Osteoblast (primary cell): Measurements from ENCODE around the gene MCTP2. TPM values are rescaled to one million over a fixed set of nuclear protein-coding genes. Genes with fewer than 3 reads are reported as not detected.

Experiments used
- DNase-seq: peaks from one replicate; pipeline ENCODE4 v3.0.0; 2011; ENCODE audit warnings: low spot score, mixed read lengths; ENCODE audit not compliant: insufficient read length; ENCODE audit errors: missing footprints
- H2AFZ ChIP-seq: 2 replicates; pipeline ENCODE4 v1.6.0; 2011; ENCODE audit warnings: mild to moderate bottlenecking, low read length
- H3K27ac ChIP-seq: 2 replicates; pipeline ENCODE4 v1.5.1; 2011; ENCODE audit warnings: mild to moderate bottlenecking, low read depth, low read length, moderate library complexity
- H3K27me3 ChIP-seq: 2 replicates; pipeline ENCODE4 v1.6.0; 2012; ENCODE audit warnings: mild to moderate bottlenecking, control low read depth, inconsistent platforms, low read length, moderate library complexity; ENCODE audit not compliant: insufficient read depth
- H3K36me3 ChIP-seq: 2 replicates; pipeline ENCODE4 v1.5.1; 2011; ENCODE audit warnings: mild to moderate bottlenecking, low read length, control low read depth, moderate library complexity; ENCODE audit not compliant: insufficient read depth
- H3K4me1 ChIP-seq: 2 replicates; pipeline ENCODE4 v1.5.1; 2011; ENCODE audit warnings: mild to moderate bottlenecking, low read length, control low read depth, moderate library complexity; ENCODE audit not compliant: insufficient read depth
- H3K4me2 ChIP-seq: 2 replicates; pipeline ENCODE4 v1.6.0; 2011; ENCODE audit warnings: mild to moderate bottlenecking, low read length; ENCODE audit not compliant: insufficient read depth
- H3K4me3 ChIP-seq: fragments of 200-600 bp; sonication (generic); 3 replicates; pipeline ENCODE4 v1.5.1; 2012; ENCODE audit warnings: mild to moderate bottlenecking, low read length, inconsistent platforms; ENCODE audit not compliant: insufficient read depth
- H3K79me2 ChIP-seq: 2 replicates; pipeline ENCODE4 v1.6.0; 2012; ENCODE audit warnings: mild to moderate bottlenecking, low read length, control low read depth, inconsistent platforms; ENCODE audit not compliant: insufficient read depth
- H3K9me3 ChIP-seq: 2 replicates; pipeline ENCODE4 v1.5.1; 2011; ENCODE audit warnings: low read depth, low read length, control low read depth
- H4K20me1 ChIP-seq: 2 replicates; pipeline ENCODE4 v1.6.0; 2012; ENCODE audit warnings: mild to moderate bottlenecking, low read length, control low read depth; ENCODE audit not compliant: insufficient read depth
- total RNA-seq: library from RNA; depleted of rRNA; stranded (reverse); fragments of >200 nt; gene quantifications from 2 replicates; pipeline ENCODE4 v1.2.3, GENCODE V29; 2012
- TF ChIP-seq, protein P1 (sequence below): IDR thresholded peaks from 2 replicates; pipeline ENCODE4 v1.5.1; 2011; ENCODE audit warnings: mild to moderate bottlenecking, low read depth, low read length, moderate library complexity; ENCODE audit errors: extremely low read depth

The MCTP2 gene
- total RNA-seq, 1 donor: 16.3 TPM

GRCh38 chr15:94272251-94272898 is 41.0 kb downstream of the MCTP2 start:
- Histone ChIP-seq H3K27me3 (no peaks in the 10 kb centered on the region), H3K27ac (no peak overlapping the region), H2AFZ (no peak overlapping the region), H3K4me1 (no peaks in the 10 kb centered on the region), H3K4me3 (no peak overlapping the region), H3K9me3 (peaks cover 9% of the 10 kb centered on the region), H3K4me2 (no peak overlapping the region), H4K20me1 (no peaks in the 10 kb centered on the region), H3K36me3 (no peaks in the 10 kb centered on the region), H3K79me2 (no peaks in the 10 kb centered on the region)
- TF ChIP-seq, protein P1, sequence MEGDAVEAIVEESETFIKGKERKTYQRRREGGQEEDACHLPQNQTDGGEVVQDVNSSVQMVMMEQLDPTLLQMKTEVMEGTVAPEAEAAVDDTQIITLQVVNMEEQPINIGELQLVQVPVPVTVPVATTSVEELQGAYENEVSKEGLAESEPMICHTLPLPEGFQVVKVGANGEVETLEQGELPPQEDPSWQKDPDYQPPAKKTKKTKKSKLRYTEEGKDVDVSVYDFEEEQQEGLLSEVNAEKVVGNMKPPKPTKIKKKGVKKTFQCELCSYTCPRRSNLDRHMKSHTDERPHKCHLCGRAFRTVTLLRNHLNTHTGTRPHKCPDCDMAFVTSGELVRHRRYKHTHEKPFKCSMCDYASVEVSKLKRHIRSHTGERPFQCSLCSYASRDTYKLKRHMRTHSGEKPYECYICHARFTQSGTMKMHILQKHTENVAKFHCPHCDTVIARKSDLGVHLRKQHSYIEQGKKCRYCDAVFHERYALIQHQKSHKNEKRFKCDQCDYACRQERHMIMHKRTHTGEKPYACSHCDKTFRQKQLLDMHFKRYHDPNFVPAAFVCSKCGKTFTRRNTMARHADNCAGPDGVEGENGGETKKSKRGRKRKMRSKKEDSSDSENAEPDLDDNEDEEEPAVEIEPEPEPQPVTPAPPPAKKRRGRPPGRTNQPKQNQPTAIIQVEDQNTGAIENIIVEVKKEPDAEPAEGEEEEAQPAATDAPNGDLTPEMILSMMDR: no peak
- no peak for DNase-seq

GRCh38 chr15:94273826-94274225 is 42.5 kb downstream of the MCTP2 start:
- DNase-seq: no peak
- H3K36me3 ChIP-seq: no peaks in the 10 kb centered on the region
- no peak overlapping the region for H3K4me3 ChIP-seq
- no peak overlapping the region for H2AFZ ChIP-seq
- H3K79me2 ChIP-seq: no peaks in the 10 kb centered on the region
- TF ChIP-seq, protein P1: no peak
- H3K27ac ChIP-seq: no peak overlapping the region
- no peak overlapping the region for H3K4me2 ChIP-seq
- peaks cover 9% of the 10 kb centered on the region for H3K9me3 ChIP-seq
- H4K20me1 ChIP-seq: no peaks in the 10 kb centered on the region
- no peaks in the 10 kb centered on the region for H3K4me1 ChIP-seq
- no peaks in the 10 kb centered on the region for H3K27me3 ChIP-seq

DNA sequence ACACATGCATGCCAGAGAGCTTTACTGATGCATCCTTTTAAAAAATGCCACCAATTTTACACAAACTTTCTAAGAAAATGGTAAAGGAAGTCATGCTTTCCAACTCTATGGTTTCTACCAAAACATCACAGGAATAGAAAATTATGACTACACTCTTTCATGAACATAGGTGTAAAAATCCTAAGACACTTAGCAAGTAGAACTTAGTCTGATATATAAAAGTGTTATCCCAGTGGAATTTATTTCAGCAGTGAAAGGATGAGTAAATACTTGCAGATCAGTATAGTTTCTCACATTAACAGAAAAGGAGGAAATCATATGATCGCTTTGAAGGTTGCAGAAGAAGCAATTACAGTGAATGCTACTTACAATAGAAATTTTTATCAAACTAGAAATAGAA is 43.4 kb downstream of the MCTP2 start:
- Histone ChIP-seq H3K27me3 (no peaks in the 10 kb centered on the region), H3K4me1 (no peaks in the 10 kb centered on the region), H3K36me3 (no peaks in the 10 kb centered on the region), H3K27ac (no peak overlapping the region), H3K9me3 (peaks cover 9% of the 10 kb centered on the region), H3K4me2 (no peak overlapping the region), H3K4me3 (no peak overlapping the region), H4K20me1 (no peaks in the 10 kb centered on the region), H3K79me2 (no peaks in the 10 kb centered on the region), H2AFZ (no peak overlapping the region)
- TF ChIP-seq, protein P1: no peak
- DNase-seq: no peak

DNA sequence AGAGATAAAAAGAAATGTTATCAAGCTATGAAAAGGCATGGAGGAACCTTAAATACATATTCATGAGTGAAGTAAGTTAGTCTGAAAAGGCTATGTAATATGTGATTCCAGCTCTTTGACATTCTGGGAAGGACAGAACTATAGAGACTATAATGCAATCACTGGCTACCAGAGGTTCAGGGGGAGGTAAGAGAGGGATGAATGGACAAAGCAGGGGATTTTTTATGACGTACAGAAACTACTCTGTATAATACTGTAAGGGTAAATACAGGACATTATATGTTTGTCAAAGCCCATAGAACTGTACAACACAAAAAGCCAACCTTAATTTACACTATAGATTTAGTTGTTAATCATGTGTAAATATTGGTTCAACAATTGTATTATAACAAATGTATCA is 46.1 kb downstream of the MCTP2 start:
- H2AFZ ChIP-seq: no peak overlapping the region

More for the DNA sequence above, 46.1 kb downstream of the MCTP2 start:
- no peak overlapping the region for H3K27ac ChIP-seq
- no peak for DNase-seq
- H3K36me3 ChIP-seq: no peaks in the 10 kb centered on the region
- no peaks in the 10 kb centered on the region for H3K4me1 ChIP-seq
- H3K79me2 ChIP-seq: no peaks in the 10 kb centered on the region
- H3K27me3 ChIP-seq: no peaks in the 10 kb centered on the region
- no peak overlapping the region for H3K4me2 ChIP-seq
- H3K9me3 ChIP-seq: peaks cover 5% of the 10 kb centered on the region
- H3K4me3 ChIP-seq: no peak overlapping the region
- H4K20me1 ChIP-seq: no peaks in the 10 kb centered on the region
- TF ChIP-seq, protein P1: no peak
